Endothelial cell of umbilical vein (primary cell): ENCODE results near the gene SLC25A26. TPM values are rescaled to one million over a fixed set of nuclear protein-coding genes. Genes with fewer than 3 reads are reported as not detected.

Experiments used
- BruUV-seq: library from RNA; stranded (reverse); fragments of 400-500 nt; replicated peaks from 2 replicates; lab custom pipeline; 2021; lab: Mats Ljungman, UMichigan
- CTCF ChIA-PET: fragments of 300-600, 350-600 bp; sonication (Branson Sonifier 250); formaldehyde crosslinking; loops from one replicate; lab custom pipeline; 2021; ENCODE audit warnings: antibody characterized with exemption, inconsistent platforms; lab: Charles Lee
- POLR2A ChIA-PET: fragments of 300-600, 350-600 bp; sonication (Branson Sonifier 250); formaldehyde crosslinking; loops from one replicate; lab custom pipeline; 2021; ENCODE audit warnings: antibody characterized with exemption, inconsistent platforms; lab: Charles Lee
- DNase-seq: peaks from one replicate; pipeline ENCODE4 v3.0.0-alpha.2; 2011; ENCODE audit warnings: low read depth, low spot score
- FAIRE-seq: peaks from 2 replicates; lab custom pipeline; 2011; peaks lifted over from hg19 to GRCh38; lab: Jason Lieb, UNC
- H2AFZ ChIP-seq: 2 replicates; pipeline ENCODE4 v1.6.0; 2012; ENCODE audit warnings: low read depth, low read length, control low read depth, inconsistent platforms
- H3K27ac ChIP-seq: 2 replicates; pipeline ENCODE4 v1.5.1; 2011; ENCODE audit warnings: low read depth, mild to moderate bottlenecking, control low read depth, low read length, moderate library complexity; ENCODE audit not compliant: insufficient read depth
- H3K27me3 ChIP-seq, 2 experiments: 2 replicates each; pipeline versions ENCODE4 v1.6.0 to v1.6.1; 2011; ENCODE audit warnings: low read length in 2 of 2, mixed read lengths in 1 of 2; ENCODE audit not compliant: control insufficient read depth in 2 of 2, insufficient read depth in 2 of 2
- H3K36me3 ChIP-seq, 2 experiments: 2 replicates in 1 of 2; 3 replicates in 1 of 2; pipeline ENCODE4 v1.5.1; 2011; ENCODE audit warnings: low read length in 2 of 2, mild to moderate bottlenecking in 1 of 2, moderate library complexity in 1 of 2; ENCODE audit not compliant: control insufficient read depth in 2 of 2, insufficient read depth in 2 of 2; ENCODE audit errors: extremely low read depth in 1 of 2
- H3K4me1 ChIP-seq: 3 replicates; pipeline ENCODE4 v1.5.1; 2011; ENCODE audit warnings: mild to moderate bottlenecking, low read length; ENCODE audit not compliant: control insufficient read depth, insufficient read depth; ENCODE audit errors: extremely low read depth
- H3K4me2 ChIP-seq: 2 replicates; pipeline ENCODE4 v1.6.1; 2011; ENCODE audit warnings: low read length, control low read depth, mixed read lengths; ENCODE audit not compliant: insufficient read depth
- H3K4me3 ChIP-seq, 3 experiments: fragments of 200-600 bp in 1 of 3; sonication (generic), shearing (Covaris generic) in 1 of 3; replicated peaks in 1 of 3; 2 replicates each; pipeline ENCODE4 v1.5.1; 2011 to 2016; ENCODE audit warnings: control low read depth in 3 of 3, low read length in 3 of 3, mild to moderate bottlenecking in 2 of 3, inconsistent platforms in 1 of 3, low read depth in 1 of 3, moderate library complexity in 1 of 3; ENCODE audit not compliant: insufficient read depth in 1 of 3
- H3K79me2 ChIP-seq: 2 replicates; pipeline ENCODE4 v1.6.0; 2012; ENCODE audit warnings: low read length, inconsistent platforms; ENCODE audit not compliant: control insufficient read depth, insufficient read depth
- H3K9ac ChIP-seq: replicated peaks from 2 replicates; pipeline ENCODE3; 2011; ENCODE audit warnings: low read length, control low read depth; ENCODE audit not compliant: insufficient read depth; ENCODE audit errors: extremely low read depth
- H3K9me1 ChIP-seq: replicated peaks from 3 replicates; pipeline ENCODE4 v1.6.0; 2011; ENCODE audit warnings: mild to moderate bottlenecking, low read length; ENCODE audit not compliant: control insufficient read depth, insufficient read depth; ENCODE audit errors: extremely low read depth
- H3K9me3 ChIP-seq: replicated peaks from 2 replicates; pipeline ENCODE4 v1.5.1; 2012; ENCODE audit warnings: low read length, inconsistent platforms; ENCODE audit not compliant: control insufficient read depth, insufficient read depth
- H4K20me1 ChIP-seq: replicated peaks from 2 replicates; pipeline ENCODE3; 2011; ENCODE audit warnings: mild to moderate bottlenecking, low read length; ENCODE audit not compliant: control insufficient read depth, insufficient read depth; ENCODE audit errors: extremely low read depth
- CTCF ChIP-seq, 2 donors: IDR thresholded peaks; 1 replicate in 1 of 2; 2 replicates in 1 of 2; pipeline ENCODE4 v1.5.1; 2011; ENCODE audit warnings: low read length in 2 of 2, mild to moderate bottlenecking in 2 of 2, moderate library complexity in 2 of 2, control low read depth in 1 of 2, inconsistent platforms in 1 of 2, low read depth in 1 of 2; ENCODE audit not compliant: insufficient read depth in 1 of 2; ENCODE audit errors: extremely low read depth in 1 of 2
- EZH2 ChIP-seq: IDR thresholded peaks from 2 replicates; pipeline ENCODE4 v1.6.1; 2012; ENCODE audit warnings: borderline replicate concordance, low read depth, mild to moderate bottlenecking, moderate library complexity, low read length, inconsistent platforms; ENCODE audit not compliant: severe bottlenecking
- FOS ChIP-seq: IDR thresholded peaks from 2 replicates; pipeline ENCODE4 v1.6.1; 2011; ENCODE audit warnings: mild to moderate bottlenecking, low read length, moderate library complexity, borderline replicate concordance; ENCODE audit not compliant: insufficient read depth
- GATA2 ChIP-seq: IDR thresholded peaks from 2 replicates; pipeline ENCODE4 v1.7.0; 2011; ENCODE audit warnings: low read depth, mild to moderate bottlenecking, moderate library complexity, mixed read lengths, low read length; ENCODE audit not compliant: insufficient read length, insufficient read depth
- JUN ChIP-seq: IDR thresholded peaks from 2 replicates; pipeline ENCODE4 v1.6.1; 2011; ENCODE audit warnings: borderline replicate concordance, low read depth; ENCODE audit not compliant: insufficient read length, insufficient read depth
- MAX ChIP-seq: IDR thresholded peaks from 2 replicates; pipeline ENCODE4 v1.6.1; 2011; ENCODE audit not compliant: insufficient read depth, insufficient read length
- MYC ChIP-seq: IDR thresholded peaks from one replicate; pipeline ENCODE4 v1.6.1; 2011; ENCODE audit warnings: mild to moderate bottlenecking, low read depth, low read length
- POLR2A ChIP-seq: IDR thresholded peaks from 2 replicates; pipeline ENCODE4 v1.6.1; 2012; ENCODE audit warnings: low read depth, mild to moderate bottlenecking, control low read depth, low read length
- POLR2AphosphoS5 ChIP-seq: IDR thresholded peaks from 2 replicates; pipeline ENCODE4 v1.6.1; 2012; ENCODE audit warnings: low read depth, mild to moderate bottlenecking, control low read depth, low read length, moderate library complexity; ENCODE audit not compliant: insufficient read depth
- dilution Hi-C: fragments of 300-500 bp; cut with MboI; formaldehyde crosslinking; loops from one replicate; pipeline ENCODE4 v1.15.0; 2019; ENCODE audit warnings: low sequenced_read_pairs; ENCODE audit not compliant: extremely low pct_ligation_motif_present
- intact Hi-C: fragments of 100-400 bp; cut with micrococcal nuclease; formaldehyde crosslinking; loops from one replicate; pipeline ENCODE4 v1.10.0; 2022
- polyA plus RNA-seq, 4 experiments: library from polyadenylated mRNA; depleted of rRNA in 3 of 4; stranded (reverse) in 3 of 4; unstranded in 1 of 4; fragments of >200 nt; gene quantifications; 2 replicates each; pipeline versions ENCODE4 v1.2.1 to v1.2.3, GENCODE V29; 2011 to 2012; ENCODE audit warnings: missing spikeins in 1 of 4
- total RNA-seq: library from RNA; stranded (reverse); gene quantifications from 2 replicates; pipeline ENCODE4 v1.2.3, GENCODE V29; 2021

Gene SLC25A26
- total and polyA plus RNA-seq, 2 donors (not counting 3 experiments of a cell fraction or from before 2014, with no cell fraction given) = 11.8 to 23.5 TPM

- TF ChIP-seq JUN (no peak), GATA2 (no peak), CTCF (IDR thresholded peaks at IDR 0.05; ENCODE audit: extremely low read depth in 1 of 2, insufficient read depth in 1 of 2, low read depth in 1 of 2, low read length in 2 of 2) (no peak), MAX (no peak), POLR2AphosphoS5 (no peak), FOS (no peak), POLR2A (no peak), MYC (no peak), EZH2 (no peak)
- Histone ChIP-seq H3K36me3 (no peaks in the 10 kb centered on the region), H4K20me1 (no peaks in the 10 kb centered on the region), H3K4me3 (no peak overlapping the region), H3K9me3 (no peaks in the 10 kb centered on the region), H2AFZ (no peak overlapping the region), H3K4me2 (no peak overlapping the region), H3K79me2 (no peaks in the 10 kb centered on the region), H3K27me3 (peaks cover 0 to 5% of the 10 kb centered on the region in 2 experiments), H3K4me1 (no peaks in the 10 kb centered on the region), H3K9me1 (no peaks in the 10 kb centered on the region), H3K27ac (no peak overlapping the region), H3K9ac (no peak overlapping the region)
- ChIA-PET CTCF (no interaction called here), POLR2A (no interaction called here)
- no TSS peak for BruUV-seq
- DNase-seq (no peak), FAIRE-seq (no peak)
- dilution Hi-C loops (no loop called here), intact Hi-C loops (no loop called here)
Measured at GRCh38 chr3:66178206-66178605, 42.6 kb upstream of the SLC25A26 start.
